Measurements from ENCODE around the gene VGLL2. TPM values are rescaled to one million over a fixed set of nuclear protein-coding genes. Genes with fewer than 3 reads are reported as not detected.
"Not testable (repeated sequence)": the region's sequence is repeated elsewhere in the genome, so short reads cannot be mapped to it uniquely, and the experiment has no call there.

VGLL2 gene
- polyA plus RNA-seq, 1 of the 3 experiments (the other 2 are of a cell fraction) = 0.02 TPM

GRCh38 chr6:117244571-117244970 lies 20.8 kb upstream of the VGLL2 start:
- H3K4me3 ChIP-seq (ENCODE audit: low read depth in 2 of 2, low read length in 1 of 2); H3K9me3 ChIP-seq; H3K79me2 ChIP-seq (ENCODE audit: insufficient read depth); H4K20me1 ChIP-seq (ENCODE audit: insufficient read depth); H3K27ac ChIP-seq (ENCODE audit: low read depth in 2 of 2, low read length in 1 of 2); H3K36me3 ChIP-seq (replicated peaks in 1 of 2; ENCODE audit: control insufficient read depth in 1 of 2, insufficient read depth in 2 of 2, low read length in 1 of 2); POLR2A ChIA-PET; H3K9me2 ChIP-seq; H3K27me3 ChIP-seq (ENCODE audit: insufficient read depth); H3K4me1 ChIP-seq (ENCODE audit: control insufficient read depth in 1 of 2, insufficient read depth in 2 of 2, low read depth in 1 of 2, low read length in 1 of 2); CTCF ChIA-PET; H3K9ac ChIP-seq; DNase-seq; H2AFZ ChIP-seq (ENCODE audit: low read depth); H3F3A ChIP-seq (replicated peaks; ENCODE audit: insufficient read depth); H3K4me2 ChIP-seq: not testable (repeated sequence)
- WGBS (ENCODE audit: low lambda C conversion rate) = 35% methylated on average over 12 of the region's 13 CpGs

DNA sequence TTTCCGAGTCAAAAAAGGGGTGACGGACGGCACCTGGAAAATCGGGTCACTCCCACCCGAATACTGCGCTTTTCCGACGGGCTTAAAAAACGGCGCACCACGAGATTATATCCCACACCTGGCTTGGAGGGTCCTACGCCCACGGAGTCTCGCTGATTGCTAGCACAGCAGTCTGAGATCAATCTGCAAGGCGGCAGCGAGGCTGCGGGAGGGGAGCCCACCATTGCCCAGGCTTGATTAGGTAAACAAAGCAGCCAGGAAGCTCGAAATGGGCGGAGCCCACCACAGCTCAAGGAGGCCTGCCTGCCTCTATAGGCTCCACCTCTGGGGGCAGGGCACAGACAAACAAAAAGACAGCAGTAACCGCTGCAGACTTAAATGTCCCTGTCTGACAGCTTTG lies 20.4 kb upstream of the VGLL2 start:
- H3K9me3 ChIP-seq; POLR2A ChIA-PET; H3K4me2 ChIP-seq; H3K9me2 ChIP-seq; H3F3A ChIP-seq (replicated peaks; ENCODE audit: insufficient read depth); H3K27me3 ChIP-seq (ENCODE audit: insufficient read depth); H3K4me1 ChIP-seq (ENCODE audit: control insufficient read depth in 1 of 2, insufficient read depth in 2 of 2, low read depth in 1 of 2, low read length in 1 of 2); H4K20me1 ChIP-seq (ENCODE audit: insufficient read depth); H3K27ac ChIP-seq (ENCODE audit: low read depth in 2 of 2, low read length in 1 of 2); CTCF ChIA-PET; H3K4me3 ChIP-seq (ENCODE audit: low read depth in 2 of 2, low read length in 1 of 2); H3K9ac ChIP-seq; DNase-seq; H3K36me3 ChIP-seq (replicated peaks in 1 of 2; ENCODE audit: control insufficient read depth in 1 of 2, insufficient read depth in 2 of 2, low read length in 1 of 2); H3K79me2 ChIP-seq (ENCODE audit: insufficient read depth); H2AFZ ChIP-seq (ENCODE audit: low read depth): not testable (repeated sequence)
- WGBS (ENCODE audit: low lambda C conversion rate) = 38% methylated on average over 4 of the region's 20 CpGs

DNA sequence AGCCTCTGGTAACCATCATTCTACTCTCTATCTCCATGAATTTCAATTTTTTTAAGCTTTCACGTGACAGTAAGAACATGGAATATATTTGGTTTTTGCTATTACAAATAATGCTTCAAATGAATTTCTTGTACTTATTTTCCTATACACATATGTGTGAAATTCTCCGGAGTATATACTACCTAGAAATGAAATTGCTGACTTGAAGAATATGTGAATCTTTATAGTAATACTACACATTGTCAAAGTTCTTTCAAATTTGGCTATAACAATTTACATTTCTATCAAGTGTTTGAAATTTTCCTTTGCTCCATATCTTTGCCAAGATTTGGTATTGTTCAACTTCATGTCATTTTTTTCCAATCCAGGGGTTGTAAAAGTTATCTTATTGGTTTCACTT lies 11.6 kb upstream of the VGLL2 start:
- DNase-seq = no peak
- Histone ChIP-seq H2AFZ (ENCODE audit: low read depth) (no peak overlapping the region), H3K9ac (no peak overlapping the region), H3K4me3 (ENCODE audit: low read depth in 2 of 2, low read length in 1 of 2) (no peak overlapping the region), H3K36me3 (replicated peaks in 1 of 2; ENCODE audit: control insufficient read depth in 1 of 2, insufficient read depth in 2 of 2, low read length in 1 of 2) (no peaks in the 10 kb centered on the region), H3K27me3 (ENCODE audit: insufficient read depth) (no peaks in the 10 kb centered on the region), H3F3A (replicated peaks; ENCODE audit: insufficient read depth) (no peaks in the 10 kb centered on the region), H3K27ac (ENCODE audit: low read depth in 2 of 2, low read length in 1 of 2) (no peak overlapping the region), H3K79me2 (ENCODE audit: insufficient read depth) (no peaks in the 10 kb centered on the region), H3K9me3 (no peaks in the 10 kb centered on the region), H3K4me2 (no peak overlapping the region), H3K4me1 (ENCODE audit: control insufficient read depth in 1 of 2, insufficient read depth in 2 of 2, low read depth in 1 of 2, low read length in 1 of 2) (no peaks in the 10 kb centered on the region), H3K9me2 (0 out of 2 replicates have a peak, but pooled peaks cover 2% of the 10 kb centered on the region), H4K20me1 (ENCODE audit: insufficient read depth) (no peaks in the 10 kb centered on the region)
- no peak for TF ChIP-seq FOXJ3 (CRISPR knock-in tag; IDR thresholded peaks at IDR 0.05)
- TF ChIP-seq JUND (IDR thresholded peaks at IDR 0.05) = no peak
- TF ChIP-seq IRF3 (IDR thresholded peaks at IDR 0.05; ENCODE audit: low read depth, low read length) = no peak
- no peak for TF ChIP-seq RXRA (IDR thresholded peaks at IDR 0.05; ENCODE audit: borderline replicate concordance, low read depth)
- no peak for TF ChIP-seq YY1 (IDR thresholded peaks at IDR 0.05; ENCODE audit: low read depth)
- TF ChIP-seq FOSL2 (IDR thresholded peaks at IDR 0.05; ENCODE audit: borderline replicate concordance, low read depth) = no peak
- TF ChIP-seq POLR2AphosphoS5 (IDR thresholded peaks at IDR 0.05; ENCODE audit: low read depth, low read length) = no peak
- TF ChIP-seq CHD2 (IDR thresholded peaks at IDR 0.05; ENCODE audit: low read length, partially characterized antibody) = no peak
- TF ChIP-seq CTCF (IDR thresholded peaks at IDR 0.05) = no peak
- TF ChIP-seq NFIC (IDR thresholded peaks at IDR 0.05; ENCODE audit: borderline replicate concordance) = no peak
- TF ChIP-seq PBX3 (IDR thresholded peaks at IDR 0.05) = no peak
- TF ChIP-seq FOXM1 (IDR thresholded peaks at IDR 0.05; ENCODE audit: low read depth) = no peak
- CTCF ChIA-PET = no interaction called here
- POLR2A ChIA-PET = no interaction called here
- WGBS (ENCODE audit: low lambda C conversion rate) = 1% methylated on average over 2 of the region's 2 CpGs
